Measurements from ENCODE around the gene SCGB1C1. TPM values are rescaled to one million over a fixed set of nuclear protein-coding genes. Genes with fewer than 3 reads are reported as not detected.

The SCGB1C1 gene
- total and polyA plus RNA-seq, 10 of the 15 experiments (the other 5 are each of a cell fraction or from before 2014, with no cell fraction given) = not detected

DNA sequence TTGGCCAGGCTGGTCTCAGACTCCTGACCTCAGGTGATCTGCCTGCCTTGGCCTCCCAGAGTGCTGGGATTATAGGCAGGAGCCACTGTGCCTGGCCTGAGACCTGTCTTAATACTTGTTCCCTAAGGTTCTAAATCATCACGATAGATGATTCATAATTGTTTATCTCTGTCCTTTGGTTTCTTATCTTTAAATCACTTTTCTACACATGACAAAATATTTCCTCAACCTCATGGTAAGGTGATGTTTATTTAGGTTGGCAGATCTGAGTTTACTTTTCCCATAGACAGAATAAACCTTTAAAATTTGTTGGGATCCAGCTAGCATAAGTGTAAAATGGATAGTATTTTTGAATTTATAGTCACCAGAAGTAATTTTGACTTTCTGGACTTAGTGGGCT lies 47.4 kb downstream of the SCGB1C1 start:
- ChIA-PET RAD21 (ENCODE audit: unreplicated experiment) (no interaction called here), POLR2A (interaction anchor here (1.9 kb wide), 1 partner anchor 33 kb away, joined by 6 read pairs; the partner anchor contains the start of genes BET1L and RIC8A), CTCF (interaction anchor here (2.8 kb wide), 1 partner anchor 10 kb away, joined by 14 read pairs; no protein-coding TSS in a partner anchor), SMC1A (ENCODE audit: uncharacterized antibody, unreplicated experiment) (interaction anchor here (3.8 kb wide), 1 partner anchor 10 kb away, joined by 38 read pairs; no protein-coding TSS in a partner anchor)
- Histone ChIP-seq H3K9me3 (replicated peaks; ENCODE audit: control insufficient read depth, insufficient read depth, low read length) (no peaks in the 10 kb centered on the region), H4K20me1 (ENCODE audit: control insufficient read depth, insufficient read depth) (no peaks in the 10 kb centered on the region), H3K4me1 (ENCODE audit: control insufficient read depth, insufficient read depth, low read length) (no peaks in the 10 kb centered on the region), H3K27ac (ENCODE audit: control insufficient read depth, insufficient read depth) (no peak overlapping the region), H3K36me3 (ENCODE audit: control insufficient read depth in 2 of 2, insufficient read depth in 2 of 2, low read length in 1 of 2) (peaks cover 6 to 28% of the 10 kb centered on the region in 2 experiments), H3K4me3 (no peak overlapping the region), H3K9ac (ENCODE audit: control insufficient read depth, insufficient read depth, low read length) (no peak overlapping the region), H3K27me3 (replicated peaks in 1 of 2; ENCODE audit: control insufficient read depth in 2 of 2, insufficient read depth in 2 of 2, low read length in 1 of 2) (no peaks in the 10 kb centered on the region), H3K79me2 (ENCODE audit: control insufficient read depth, insufficient read depth, low read length) (peaks cover 40% of the 10 kb centered on the region), H3K4me2 (ENCODE audit: control insufficient read depth, insufficient read depth) (no peak overlapping the region), H2AFZ (ENCODE audit: control insufficient read depth, low read depth, low read length) (no peak overlapping the region)
- ATAC-seq (no peak), FAIRE-seq (no peak), DNase-seq (ENCODE audit: low read depth, low spot score) (no peak)
- in situ Hi-C loops (cut with MboI) = no loop called here
- WGBS (ENCODE audit: insufficient coverage, insufficient replicate concordance, low lambda C conversion rate, missing lambda C conversion rate) = 93% methylated on average over 1 of the region's 1 CpG
- intact Hi-C loops (cut with micrococcal nuclease; ENCODE audit: unreplicated experiment) = no loop called here
- BruUV-seq (replicated peaks) = no TSS peak
- no peak for TF ChIP-seq EED (IDR thresholded peaks at IDR 0.05; ENCODE audit: low read depth)
- TF ChIP-seq, protein P1, sequence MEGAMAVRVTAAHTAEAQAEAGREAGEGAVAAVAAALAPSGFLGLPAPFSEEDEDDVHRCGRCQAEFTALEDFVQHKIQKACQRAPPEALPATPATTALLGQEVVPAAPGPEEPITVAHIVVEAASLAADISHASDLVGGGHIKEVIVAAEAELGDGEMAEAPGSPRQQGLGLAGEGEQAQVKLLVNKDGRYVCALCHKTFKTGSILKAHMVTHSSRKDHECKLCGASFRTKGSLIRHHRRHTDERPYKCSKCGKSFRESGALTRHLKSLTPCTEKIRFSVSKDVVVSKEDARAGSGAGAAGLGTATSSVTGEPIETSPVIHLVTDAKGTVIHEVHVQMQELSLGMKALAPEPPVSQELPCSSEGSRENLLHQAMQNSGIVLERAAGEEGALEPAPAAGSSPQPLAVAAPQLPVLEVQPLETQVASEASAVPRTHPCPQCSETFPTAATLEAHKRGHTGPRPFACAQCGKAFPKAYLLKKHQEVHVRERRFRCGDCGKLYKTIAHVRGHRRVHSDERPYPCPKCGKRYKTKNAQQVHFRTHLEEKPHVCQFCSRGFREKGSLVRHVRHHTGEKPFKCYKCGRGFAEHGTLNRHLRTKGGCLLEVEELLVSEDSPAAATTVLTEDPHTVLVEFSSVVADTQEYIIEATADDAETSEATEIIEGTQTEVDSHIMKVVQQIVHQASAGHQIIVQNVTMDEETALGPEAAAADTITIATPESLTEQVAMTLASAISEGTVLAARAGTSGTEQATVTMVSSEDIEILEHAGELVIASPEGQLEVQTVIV (IDR thresholded peaks at IDR 0.05; ENCODE audit: borderline replicate concordance, partially characterized antibody) = no peak
- no peak for TF ChIP-seq SP1 (IDR thresholded peaks at IDR 0.05; ENCODE audit: low read depth, low read length)
- TF ChIP-seq, protein P2, sequence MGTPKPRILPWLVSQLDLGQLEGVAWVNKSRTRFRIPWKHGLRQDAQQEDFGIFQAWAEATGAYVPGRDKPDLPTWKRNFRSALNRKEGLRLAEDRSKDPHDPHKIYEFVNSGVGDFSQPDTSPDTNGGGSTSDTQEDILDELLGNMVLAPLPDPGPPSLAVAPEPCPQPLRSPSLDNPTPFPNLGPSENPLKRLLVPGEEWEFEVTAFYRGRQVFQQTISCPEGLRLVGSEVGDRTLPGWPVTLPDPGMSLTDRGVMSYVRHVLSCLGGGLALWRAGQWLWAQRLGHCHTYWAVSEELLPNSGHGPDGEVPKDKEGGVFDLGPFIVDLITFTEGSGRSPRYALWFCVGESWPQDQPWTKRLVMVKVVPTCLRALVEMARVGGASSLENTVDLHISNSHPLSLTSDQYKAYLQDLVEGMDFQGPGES (IDR thresholded peaks at IDR 0.05) = no peak
- TF ChIP-seq ETV6 (conservative IDR thresholded peaks at IDR 0.05 in 1 of 2, IDR thresholded peaks at IDR 0.05 in 1 of 2; ENCODE audit: borderline replicate concordance in 1 of 2, low read depth in 1 of 2) = no peak
- no peak for TF ChIP-seq FOS (IDR thresholded peaks at IDR 0.05; ENCODE audit: borderline replicate concordance, extremely low read depth, insufficient read length)
- TF ChIP-seq ESRRA (IDR thresholded peaks at IDR 0.05; ENCODE audit: low read length) = no peak
- TF ChIP-seq, protein P3, sequence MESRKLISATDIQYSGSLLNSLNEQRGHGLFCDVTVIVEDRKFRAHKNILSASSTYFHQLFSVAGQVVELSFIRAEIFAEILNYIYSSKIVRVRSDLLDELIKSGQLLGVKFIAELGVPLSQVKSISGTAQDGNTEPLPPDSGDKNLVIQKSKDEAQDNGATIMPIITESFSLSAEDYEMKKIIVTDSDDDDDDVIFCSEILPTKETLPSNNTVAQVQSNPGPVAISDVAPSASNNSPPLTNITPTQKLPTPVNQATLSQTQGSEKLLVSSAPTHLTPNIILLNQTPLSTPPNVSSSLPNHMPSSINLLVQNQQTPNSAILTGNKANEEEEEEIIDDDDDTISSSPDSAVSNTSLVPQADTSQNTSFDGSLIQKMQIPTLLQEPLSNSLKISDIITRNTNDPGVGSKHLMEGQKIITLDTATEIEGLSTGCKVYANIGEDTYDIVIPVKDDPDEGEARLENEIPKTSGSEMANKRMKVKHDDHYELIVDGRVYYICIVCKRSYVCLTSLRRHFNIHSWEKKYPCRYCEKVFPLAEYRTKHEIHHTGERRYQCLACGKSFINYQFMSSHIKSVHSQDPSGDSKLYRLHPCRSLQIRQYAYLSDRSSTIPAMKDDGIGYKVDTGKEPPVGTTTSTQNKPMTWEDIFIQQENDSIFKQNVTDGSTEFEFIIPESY (IDR thresholded peaks at IDR 0.05) = no peak
- no peak for TF ChIP-seq GABPA (IDR thresholded peaks at IDR 0.05; ENCODE audit: low read depth)
- TF ChIP-seq, protein P4, sequence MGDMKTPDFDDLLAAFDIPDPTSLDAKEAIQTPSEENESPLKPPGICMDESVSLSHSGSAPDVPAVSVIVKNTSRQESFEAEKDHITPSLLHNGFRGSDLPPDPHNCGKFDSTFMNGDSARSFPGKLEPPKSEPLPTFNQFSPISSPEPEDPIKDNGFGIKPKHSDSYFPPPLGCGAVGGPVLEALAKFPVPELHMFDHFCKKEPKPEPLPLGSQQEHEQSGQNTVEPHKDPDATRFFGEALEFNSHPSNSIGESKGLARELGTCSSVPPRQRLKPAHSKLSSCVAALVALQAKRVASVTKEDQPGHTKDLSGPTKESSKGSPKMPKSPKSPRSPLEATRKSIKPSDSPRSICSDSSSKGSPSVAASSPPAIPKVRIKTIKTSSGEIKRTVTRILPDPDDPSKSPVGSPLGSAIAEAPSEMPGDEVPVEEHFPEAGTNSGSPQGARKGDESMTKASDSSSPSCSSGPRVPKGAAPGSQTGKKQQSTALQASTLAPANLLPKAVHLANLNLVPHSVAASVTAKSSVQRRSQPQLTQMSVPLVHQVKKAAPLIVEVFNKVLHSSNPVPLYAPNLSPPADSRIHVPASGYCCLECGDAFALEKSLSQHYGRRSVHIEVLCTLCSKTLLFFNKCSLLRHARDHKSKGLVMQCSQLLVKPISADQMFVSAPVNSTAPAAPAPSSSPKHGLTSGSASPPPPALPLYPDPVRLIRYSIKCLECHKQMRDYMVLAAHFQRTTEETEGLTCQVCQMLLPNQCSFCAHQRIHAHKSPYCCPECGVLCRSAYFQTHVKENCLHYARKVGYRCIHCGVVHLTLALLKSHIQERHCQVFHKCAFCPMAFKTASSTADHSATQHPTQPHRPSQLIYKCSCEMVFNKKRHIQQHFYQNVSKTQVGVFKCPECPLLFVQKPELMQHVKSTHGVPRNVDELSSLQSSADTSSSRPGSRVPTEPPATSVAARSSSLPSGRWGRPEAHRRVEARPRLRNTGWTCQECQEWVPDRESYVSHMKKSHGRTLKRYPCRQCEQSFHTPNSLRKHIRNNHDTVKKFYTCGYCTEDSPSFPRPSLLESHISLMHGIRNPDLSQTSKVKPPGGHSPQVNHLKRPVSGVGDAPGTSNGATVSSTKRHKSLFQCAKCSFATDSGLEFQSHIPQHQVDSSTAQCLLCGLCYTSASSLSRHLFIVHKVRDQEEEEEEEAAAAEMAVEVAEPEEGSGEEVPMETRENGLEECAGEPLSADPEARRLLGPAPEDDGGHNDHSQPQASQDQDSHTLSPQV (IDR thresholded peaks at IDR 0.05) = no peak
- TF ChIP-seq ATF7 (IDR thresholded peaks at IDR 0.05; ENCODE audit: low read depth) = no peak
- TF ChIP-seq, protein P5, sequence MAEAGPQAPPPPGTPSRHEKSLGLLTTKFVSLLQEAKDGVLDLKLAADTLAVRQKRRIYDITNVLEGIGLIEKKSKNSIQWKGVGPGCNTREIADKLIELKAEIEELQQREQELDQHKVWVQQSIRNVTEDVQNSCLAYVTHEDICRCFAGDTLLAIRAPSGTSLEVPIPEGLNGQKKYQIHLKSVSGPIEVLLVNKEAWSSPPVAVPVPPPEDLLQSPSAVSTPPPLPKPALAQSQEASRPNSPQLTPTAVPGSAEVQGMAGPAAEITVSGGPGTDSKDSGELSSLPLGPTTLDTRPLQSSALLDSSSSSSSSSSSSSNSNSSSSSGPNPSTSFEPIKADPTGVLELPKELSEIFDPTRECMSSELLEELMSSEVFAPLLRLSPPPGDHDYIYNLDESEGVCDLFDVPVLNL (IDR thresholded peaks at IDR 0.05; ENCODE audit: low read depth, low read length) = no peak
